ENCODE results near the gene SLC51A. TPM values are rescaled to one million over a fixed set of nuclear protein-coding genes. Genes with fewer than 3 reads are reported as not detected.
"Not testable (repeated sequence)": the region's sequence is repeated elsewhere in the genome, so short reads cannot be mapped to it uniquely, and the experiment has no call there.

SLC51A gene
- total and polyA plus RNA-seq, 2 experiments from 2014 or later, result 6.0 TPM; not detected in 1

- H3K27ac ChIP-seq, result no peak overlapping the region
- in situ Hi-C loops (cut with MboI), result no loop called here
- no peaks in the 10 kb centered on the region for H3F3A ChIP-seq (ENCODE audit: insufficient read depth)
- H3K4me1 ChIP-seq (ENCODE audit: insufficient read depth), result no peaks in the 10 kb centered on the region
- H3K27me3 ChIP-seq (replicated peaks; ENCODE audit: insufficient read depth), result no peaks in the 10 kb centered on the region
- no peaks in the 10 kb centered on the region for H4K20me1 ChIP-seq (ENCODE audit: insufficient read depth)
- no peaks in the 10 kb centered on the region for H3K9me3 ChIP-seq (ENCODE audit: low read depth)
- H3K36me3 ChIP-seq (ENCODE audit: low read depth), result no peaks in the 10 kb centered on the region
- WGBS, 2 experiments (ENCODE audit: low coverage in 1 of 2, low lambda C conversion rate in 2 of 2, missing lambda C conversion rate in 2 of 2), result 43 to 57% methylated on average over 30 to 49 of the region's 49 CpGs
- peak; percentile 38 for DNase-seq
- H3K4me2 ChIP-seq (ENCODE audit: unreplicated experiment), result no peak overlapping the region
- H2AFZ ChIP-seq, result 0 out of 2 replicates have a peak overlapping the region, but pooled peaks have one; percentile 50
- H3K4me3 ChIP-seq, result peak overlapping the region; percentile 37; the same call in 1 of the 2 replicates
- no peak for TF ChIP-seq EZH2 (IDR thresholded peaks at IDR 0.05; ENCODE audit: insufficient read depth, poor library complexity, severe bottlenecking)
- no peaks in the 10 kb centered on the region for H3K79me2 ChIP-seq (ENCODE audit: insufficient read depth)
- no peaks in the 10 kb centered on the region for H3K9me2 ChIP-seq (ENCODE audit: insufficient read depth)
- no peak overlapping the region for H3K9ac ChIP-seq
Measured at GRCh38 chr3:196207833-196208607, 8.3 kb upstream of the SLC51A start.

- DNase-seq, result no peak
- Histone ChIP-seq H3K9ac (no peak overlapping the region), H3F3A (ENCODE audit: insufficient read depth) (no peaks in the 10 kb centered on the region), H3K4me1 (ENCODE audit: insufficient read depth) (no peaks in the 10 kb centered on the region), H3K36me3 (ENCODE audit: low read depth) (no peaks in the 10 kb centered on the region), H3K27me3 (replicated peaks; ENCODE audit: insufficient read depth) (no peaks in the 10 kb centered on the region), H3K4me3 (no peak overlapping the region), H3K79me2 (ENCODE audit: insufficient read depth) (no peaks in the 10 kb centered on the region), H3K9me2 (ENCODE audit: insufficient read depth) (no peaks in the 10 kb centered on the region), H3K9me3 (ENCODE audit: low read depth) (no peaks in the 10 kb centered on the region), H3K4me2 (ENCODE audit: unreplicated experiment) (no peak overlapping the region), H4K20me1 (ENCODE audit: insufficient read depth) (no peaks in the 10 kb centered on the region), H2AFZ (no peak overlapping the region), H3K27ac (no peak overlapping the region)
- no peak for TF ChIP-seq EZH2phosphoT487 (IDR thresholded peaks at IDR 0.05; ENCODE audit: insufficient read depth, low read depth)
- 88 to 89% methylated on average over 21 to 23 of the region's 24 CpGs for WGBS, 2 experiments (ENCODE audit: low coverage in 1 of 2, low lambda C conversion rate in 2 of 2, missing lambda C conversion rate in 2 of 2)
- in situ Hi-C loops (cut with MboI), result no loop called here
Measured at GRCh38 chr3:196208942-196209695, 7.2 kb upstream of the SLC51A start.

GRCh38 chr3:196209944-196210672, 6.2 kb upstream of the SLC51A start:
- H3K9ac ChIP-seq; H4K20me1 ChIP-seq (ENCODE audit: insufficient read depth); in situ Hi-C loops (cut with MboI); H3F3A ChIP-seq (ENCODE audit: insufficient read depth); H3K27me3 ChIP-seq (replicated peaks; ENCODE audit: insufficient read depth); H3K4me1 ChIP-seq (ENCODE audit: insufficient read depth); DNase-seq; H3K27ac ChIP-seq; H3K4me2 ChIP-seq (ENCODE audit: unreplicated experiment); H2AFZ ChIP-seq; H3K4me3 ChIP-seq; H3K9me2 ChIP-seq (ENCODE audit: insufficient read depth); H3K36me3 ChIP-seq (ENCODE audit: low read depth); H3K79me2 ChIP-seq (ENCODE audit: insufficient read depth); H3K9me3 ChIP-seq (ENCODE audit: low read depth): not testable (repeated sequence)
- WGBS, 2 experiments (ENCODE audit: low coverage in 1 of 2, low lambda C conversion rate in 2 of 2, missing lambda C conversion rate in 2 of 2), result 70 to 72% methylated on average over 11 of the region's 11 CpGs

- DNase-seq, result no peak
- Histone ChIP-seq H3K9ac (no peak within 1 kb of the TSS), H3K4me3 (no peak within 1 kb of the TSS), H4K20me1 (ENCODE audit: insufficient read depth) (no peaks in the 10 kb centered on the region), H3K4me2 (ENCODE audit: unreplicated experiment) (no peak within 1 kb of the TSS), H3K9me2 (ENCODE audit: insufficient read depth) (no peaks in the 10 kb centered on the region), H3K27ac (no peak within 1 kb of the TSS), H3K79me2 (ENCODE audit: insufficient read depth) (no peaks in the 10 kb centered on the region), H3K9me3 (ENCODE audit: low read depth) (no peaks in the 10 kb centered on the region), H3K4me1 (ENCODE audit: insufficient read depth) (no peaks in the 10 kb centered on the region), H2AFZ (no peak within 1 kb of the TSS), H3K36me3 (ENCODE audit: low read depth) (no peaks in the 10 kb centered on the region), H3K27me3 (replicated peaks; ENCODE audit: insufficient read depth) (no peaks in the 10 kb centered on the region), H3F3A (ENCODE audit: insufficient read depth) (no peaks in the 10 kb centered on the region)
- in situ Hi-C loops (cut with MboI), result no loop called here
- TF ChIP-seq EZH2phosphoT487 (IDR thresholded peaks at IDR 0.05; ENCODE audit: insufficient read depth, low read depth), result no peak
- no peak for TF ChIP-seq EZH2 (IDR thresholded peaks at IDR 0.05; ENCODE audit: insufficient read depth, poor library complexity, severe bottlenecking)
- WGBS, 2 experiments (ENCODE audit: low coverage in 1 of 2, low lambda C conversion rate in 2 of 2, missing lambda C conversion rate in 2 of 2), result 60 to 63% methylated on average over 23 of the region's 23 CpGs
Measured at GRCh38 chr3:196210673-196211556, 5.4 kb upstream of the SLC51A start, which contains the start of gene ZDHHC19. Gene ZDHHC19, minus strand, starts transcription at chr3:196211400. Its CDS starts 85 bp downstream, at chr3:196211315.

All from GM23248 (cell line).